HepG2 (cell line): ENCODE data around the gene EHBP1. TPM values are rescaled to one million over a fixed set of nuclear protein-coding genes. Genes with fewer than 3 reads are reported as not detected.
A peak's percentile ranks its signal among the peaks of the same experiment; 100 is the strongest.

Experiments
- ATAC-seq: fragments of 200-7000 bp; cut with Tn5 transposase; 3 replicates; pipeline ENCODE4 v1.9.1; 2020; ENCODE audit warnings: mild to moderate bottlenecking, moderate library complexity
- BruUV-seq: library from RNA; stranded (reverse); fragments of 400-500 nt; replicated peaks from 2 replicates; lab custom pipeline; 2021; lab: Mats Ljungman, UMichigan
- CTCF ChIA-PET: fragments of 300-600 bp; formaldehyde crosslinking; extraction: SDS; loops from one replicate; lab custom pipeline; 2021; ENCODE audit warnings: low total read pairs, inconsistent platforms, low intra/inter-chr PET ratio; lab: Yijun Ruan, JAX
- POLR2A ChIA-PET: fragments of 350-600 bp; sonication (Branson Sonifier 250); formaldehyde crosslinking; loops from one replicate; lab custom pipeline; 2020; ENCODE audit warnings: antibody characterized with exemption, inconsistent platforms; lab: Yijun Ruan, JAX
- DNase-seq: peaks from one replicate; pipeline ENCODE4 v3.0.0-alpha.2; 2015; ENCODE audit warnings: low spot score
- FAIRE-seq: peaks from 3 replicates; lab custom pipeline; 2011; peaks lifted over from hg19 to GRCh38; lab: Jason Lieb, UNC
- H2AFZ ChIP-seq: one replicate; pipeline ENCODE4 v1.6.1; 2011; ENCODE audit warnings: low read length, inconsistent platforms
- H3K27ac ChIP-seq: fragments of 300-600 bp; 3 replicates; pipeline ENCODE4 v1.8.0; 2011; ENCODE audit warnings: mixed run types, mild to moderate bottlenecking, mixed read lengths, low read length, inconsistent platforms; ENCODE audit not compliant: insufficient read depth; ENCODE audit errors: extremely low read length
- H3K27me3 ChIP-seq, 2 experiments: fragments of 200-600 bp in 1 of 2; 2 replicates in 1 of 2; 3 replicates in 1 of 2; pipeline versions ENCODE4 v1.6.0 to v1.8.0; 2011; ENCODE audit warnings: low read length in 2 of 2, mild to moderate bottlenecking in 2 of 2, moderate library complexity in 2 of 2, inconsistent platforms in 1 of 2; ENCODE audit not compliant: insufficient read depth in 2 of 2, control insufficient read depth in 1 of 2
- H3K36me3 ChIP-seq, 2 experiments: fragments of 200-600 bp in 1 of 2; replicated peaks in 1 of 2; 2 replicates in 1 of 2; 3 replicates in 1 of 2; pipeline versions ENCODE4 v1.5.1 to v1.8.0; 2011; ENCODE audit warnings: low read length in 2 of 2, inconsistent platforms in 1 of 2; ENCODE audit not compliant: insufficient read depth in 2 of 2, control insufficient read depth in 1 of 2
- H3K4me1 ChIP-seq: 2 replicates; pipeline ENCODE4 v1.5.1; 2012; ENCODE audit warnings: low read length, inconsistent platforms; ENCODE audit not compliant: insufficient read depth
- H3K4me2 ChIP-seq: 2 replicates; pipeline ENCODE4 v1.6.0; 2011; ENCODE audit warnings: low read depth, low read length, inconsistent platforms
- H3K4me3 ChIP-seq, 3 experiments: fragments of 200-600 bp in 1 of 3; sonication (generic), shearing (Covaris generic) in 1 of 3; replicated peaks in 1 of 3; 2 replicates each; pipeline ENCODE4 v1.5.1; 2011 to 2016; ENCODE audit warnings: low read length in 3 of 3, inconsistent platforms in 2 of 3, low read depth in 2 of 3, mild to moderate bottlenecking in 2 of 3, control low read depth in 1 of 3, mixed read lengths in 1 of 3; ENCODE audit not compliant: insufficient read depth in 1 of 3
- H3K79me2 ChIP-seq: one replicate; pipeline ENCODE4 v1.6.1; 2011; ENCODE audit warnings: low read length, inconsistent platforms; ENCODE audit not compliant: insufficient read depth
- H3K9ac ChIP-seq: 2 replicates; pipeline ENCODE4 v1.6.0; 2011; ENCODE audit warnings: mild to moderate bottlenecking, low read depth, low read length, inconsistent platforms; ENCODE audit not compliant: insufficient read depth
- H3K9me3 ChIP-seq: 2 replicates; pipeline ENCODE4 v1.5.1; 2012; ENCODE audit warnings: mild to moderate bottlenecking, low read length
- H4K20me1 ChIP-seq: 2 replicates; pipeline ENCODE4 v1.6.0; 2011; ENCODE audit warnings: inconsistent platforms, mild to moderate bottlenecking, low read length, moderate library complexity; ENCODE audit not compliant: insufficient read depth
- BHLHE40 ChIP-seq: IDR thresholded peaks from 2 replicates; pipeline ENCODE4 v1.6.1; 2011; ENCODE audit warnings: low read length, improper control_type of control experiment
- ESRRA ChIP-seq: sonication (generic); formaldehyde crosslinking; IDR thresholded peaks from 2 replicates; pipeline ENCODE4 v1.5.1; 2020; ENCODE audit warnings: mild to moderate bottlenecking, low read depth, missing genetic modification reagents
- GPN1 ChIP-seq: sonication (generic); formaldehyde crosslinking; IDR thresholded peaks from 2 replicates; pipeline ENCODE4 v1.5.1; 2020; ENCODE audit warnings: missing genetic modification reagents, borderline replicate concordance
- HOXA5 ChIP-seq: sonication (generic); formaldehyde crosslinking; IDR thresholded peaks from 2 replicates; pipeline ENCODE4 v1.4.0; 2020; ENCODE audit warnings: missing genetic modification reagents
- PAX8 ChIP-seq: sonication (generic); formaldehyde crosslinking; IDR thresholded peaks from 2 replicates; pipeline ENCODE4 v1.8.0; 2022; ENCODE audit warnings: mild to moderate bottlenecking, missing genetic modification reagents, borderline replicate concordance
- RARA ChIP-seq: IDR thresholded peaks from 2 replicates; pipeline ENCODE4 v1.6.1; 2016; ENCODE audit warnings: missing genetic modification reagents, missing compliant biosample characterization
- SUZ12 ChIP-seq: fragments of 150-350 bp; IDR thresholded peaks from 2 replicates; pipeline ENCODE4 v1.6.1; 2014; ENCODE audit warnings: low read depth, low read length
- ZBTB39 ChIP-seq: sonication (generic); formaldehyde crosslinking; IDR thresholded peaks from 2 replicates; pipeline ENCODE4 v1.5.0; 2020; ENCODE audit warnings: missing genetic modification reagents
- ZNF672 ChIP-seq: sonication (generic); formaldehyde crosslinking; IDR thresholded peaks from 2 replicates; pipeline ENCODE4 v1.8.1; 2022; ENCODE audit warnings: missing genetic modification reagents
- ZNF770 ChIP-seq: sonication (generic); formaldehyde crosslinking; IDR thresholded peaks from 2 replicates; pipeline ENCODE4 v1.5.0; 2020; ENCODE audit warnings: mild to moderate bottlenecking, missing genetic modification reagents
- ZNF782 ChIP-seq: sonication (generic); formaldehyde crosslinking; IDR thresholded peaks from 2 replicates; pipeline ENCODE4 v1.4.0; 2020; ENCODE audit warnings: missing genetic modification reagents, mild to moderate bottlenecking, borderline replicate concordance
- WGBS: methylation state at CpG from one replicate; pipeline ENCODE4 v1.1.6; 2017; ENCODE audit warnings: low lambda C conversion rate; 5-methylcytosine and 5-hydroxymethylcytosine counted together
- in situ Hi-C: cut with HindIII; loops from 2 replicates; pipeline ENCODE4 v1.10.0; 2017; ENCODE audit warnings: low pct_unique_long_range_greater_than_20kb; ENCODE audit not compliant: extremely low pct_ligation_motif_present
- intact Hi-C: fragments of 100-400 bp; cut with micrococcal nuclease; formaldehyde crosslinking; loops from one replicate; pipeline ENCODE4 v1.10.0; 2022; ENCODE audit not compliant: unreplicated experiment
- polyA plus RNA-seq, 8 experiments: library from polyadenylated mRNA; depleted of rRNA in 3 of 8; stranded (reverse) in 7 of 8; unstranded in 1 of 8; fragments of >200 nt; fragmentation: Illumina TruSeq in 4 of 8; extraction: Trizol in 4 of 8; gene quantifications; 2 replicates each; pipeline versions ENCODE4 v1.2.1 to v1.2.3, GENCODE V29; 2011 to 2016; ENCODE audit warnings: low read depth in 4 of 8, missing spikeins in 1 of 8, mixed read lengths in 1 of 8; ENCODE audit not compliant: insufficient read depth in 1 of 8
- total RNA-seq, 5 experiments: library from RNA; depleted of rRNA; stranded (reverse); fragments of >200 nt; fragmentation: Illumina TruSeq; extraction: Trizol; gene quantifications; 2 replicates each; pipeline ENCODE4 v1.2.3, GENCODE V29; 2016; ENCODE audit warnings: low read depth in 1 of 5

The EHBP1 gene
- total and polyA plus RNA-seq, 2 of the 13 experiments (the other 11 are each of a cell fraction or from before 2014, with no cell fraction given) = 93.5 to 146 TPM

- no peak for DNase-seq
- no peaks in the 10 kb centered on the region for H3K27me3 ChIP-seq
Measured at GRCh38 chr2:62691186-62691585, 14.3 kb upstream of the EHBP1 start.

More at GRCh38 chr2:62691186-62691585, 14.3 kb upstream of the EHBP1 start:
- Histone ChIP-seq H3K27ac (no peak overlapping the region), H3K9ac (no peak overlapping the region), H3K4me1 (no peaks in the 10 kb centered on the region), H3K4me2 (no peak overlapping the region), H3K79me2 (no peaks in the 10 kb centered on the region), H3K4me3 (no peak overlapping the region), H3K9me3 (no peaks in the 10 kb centered on the region), H2AFZ (peak overlapping the region; percentile 55), H3K36me3 (no peaks in the 10 kb centered on the region), H4K20me1 (no peaks in the 10 kb centered on the region)
- 76% methylated on average over 2 of the region's 2 CpGs for WGBS
- FAIRE-seq (no peak), ATAC-seq (no peak)
- intact Hi-C loops = no loop called here
- in situ Hi-C loops = no loop called here
- CTCF ChIA-PET = no interaction called here
- POLR2A ChIA-PET = interaction anchor here (0.8 kb wide), 1 partner anchor 14 kb away, joined by 3 read pairs; the partner anchor contains the start of gene EHBP1
- BruUV-seq = no TSS peak
- TF ChIP-seq ZBTB39 = no peak
- TF ChIP-seq ZNF782 (CRISPR knock-in tag) = no peak
- no peak for TF ChIP-seq ESRRA (CRISPR knock-in tag)
- TF ChIP-seq PAX8 (CRISPR knock-in tag) = no peak
- no peak for TF ChIP-seq BHLHE40
- TF ChIP-seq ZNF672 (CRISPR knock-in tag) = no peak
- no peak for TF ChIP-seq RARA (CRISPR knock-in tag)
- no peak for TF ChIP-seq SUZ12
- TF ChIP-seq HOXA5 = no peak
- TF ChIP-seq ZNF770 (CRISPR knock-in tag) = no peak
- no peak for TF ChIP-seq GPN1
